Measurements from ENCODE around the gene MESP1.

The MESP1 gene

GRCh38 chr15:89704411-89704810 lies 46.6 kb downstream of the MESP1 start:
- no peak for DNase-seq
